ENCODE measurements around the gene DENND5A.

- no peak for TF ChIP-seq EZH2 (IDR thresholded peaks at IDR 0.05)
- TF ChIP-seq POLR2AphosphoS5 (IDR thresholded peaks at IDR 0.05; ENCODE audit: borderline replicate concordance, low read depth, low read length), result no peak
- no peak for TF ChIP-seq FOXP2 (optimal IDR thresholded peaks at IDR 0.05; ENCODE audit: control extremely low read depth, extremely low read length, insufficient read depth)
These were observed 15.6 kb upstream of the DENND5A start for GRCh38 chr11:9280655-9281301.

All from SK-N-MC (cell line).